Fibroblast of skin of right biceps (primary cell): ENCODE data around the gene KEL.

Experiments
- DNase-seq: peaks from one replicate; pipeline ENCODE4 v3.0.0-alpha.2; 2013

KEL gene

GRCh38 chr7:142896741-142897379, 65.3 kb downstream of the KEL start:
- no peak for DNase-seq

- DNase-seq = no peak
Measured at GRCh38 chr7:142896151-142896550, 66.0 kb downstream of the KEL start.

- DNase-seq = no peak
Measured at GRCh38 chr7:142894985-142895593, 67.1 kb downstream of the KEL start.

DNA sequence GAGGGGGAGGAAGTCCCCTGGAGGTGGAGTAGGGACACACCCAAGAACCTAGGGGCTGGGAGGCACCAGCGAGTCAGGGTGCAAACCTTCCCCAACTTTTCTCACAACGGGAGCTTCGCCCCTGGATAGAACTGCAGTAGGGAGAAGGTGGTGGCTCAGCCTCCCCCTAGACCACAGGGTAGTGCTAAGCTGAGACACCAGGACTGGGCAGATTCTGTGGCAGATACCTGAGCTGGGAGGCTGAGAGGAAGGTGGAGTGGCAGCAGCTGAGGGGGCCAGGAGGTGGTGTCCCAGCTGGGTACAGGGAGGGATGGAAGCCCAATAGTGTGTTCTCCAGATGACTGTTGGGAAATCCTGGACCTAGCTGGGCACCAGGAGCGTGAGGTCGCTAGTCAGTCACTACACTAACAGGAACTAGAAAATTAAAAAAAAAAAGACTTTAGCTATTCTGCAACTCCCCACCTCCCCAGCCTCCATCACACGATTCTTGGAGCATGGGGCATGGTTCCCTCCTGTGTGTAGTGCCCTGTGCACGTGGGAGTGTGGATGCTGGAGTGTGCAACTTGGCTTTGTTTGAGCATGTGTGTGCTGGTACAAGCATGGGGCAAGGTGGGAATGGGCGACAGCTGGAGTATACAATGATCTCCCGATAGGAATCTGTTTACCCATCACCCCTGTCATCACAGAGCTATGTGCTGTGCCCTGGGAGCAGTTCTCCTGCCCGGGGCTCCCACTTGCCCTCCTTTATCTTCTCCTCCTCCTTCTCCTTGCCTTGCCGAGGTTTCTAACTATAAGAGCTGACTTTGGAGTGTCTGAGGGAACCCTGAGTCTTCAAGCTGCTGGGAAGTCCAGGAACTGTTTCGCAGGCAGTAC, 67.8 kb downstream of the KEL start:
- DNase-seq = no peak

GRCh38 chr7:142892951-142893350, 69.2 kb downstream of the KEL start:
- DNase-seq = no peak

DNA sequence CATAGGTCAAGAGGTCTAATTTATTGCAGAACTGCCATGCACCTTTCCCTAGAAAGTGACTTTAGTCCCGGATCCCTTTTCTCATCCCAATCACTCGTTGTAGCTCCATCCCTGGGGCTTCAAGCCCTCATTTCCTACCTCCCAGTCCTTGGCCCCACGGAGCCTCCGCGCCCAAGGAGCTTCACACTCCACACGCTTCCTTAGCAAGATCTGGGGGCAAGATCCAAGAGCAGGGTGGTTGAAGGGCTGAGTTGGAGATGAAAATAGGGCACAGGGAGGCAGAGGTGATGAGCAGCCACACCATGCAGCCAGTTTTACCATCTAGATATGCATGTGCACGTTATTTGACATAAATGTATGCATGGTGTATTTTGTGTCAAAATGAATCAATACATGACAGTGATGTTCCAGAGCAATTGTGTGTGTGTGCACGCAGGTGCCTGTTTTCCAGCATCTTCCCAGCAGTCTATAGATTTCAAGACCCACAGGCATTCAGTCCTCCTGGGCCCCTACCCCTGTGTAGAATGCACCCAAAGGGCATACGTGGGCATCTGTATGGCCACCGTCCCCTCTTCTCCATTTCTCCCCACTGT, 70.6 kb downstream of the KEL start:
- no peak for DNase-seq
